ENCODE results near the gene IFT80. TPM values are rescaled to one million over a fixed set of nuclear protein-coding genes. Genes with fewer than 3 reads are reported as not detected.
A peak's percentile ranks its signal among the peaks of the same experiment; 100 is the strongest.

IFT80 gene
- total and polyA plus RNA-seq, 2 donors (not counting 1 experiment from before 2014, with no cell fraction given), result 17.7 to 44.1 TPM

DNA sequence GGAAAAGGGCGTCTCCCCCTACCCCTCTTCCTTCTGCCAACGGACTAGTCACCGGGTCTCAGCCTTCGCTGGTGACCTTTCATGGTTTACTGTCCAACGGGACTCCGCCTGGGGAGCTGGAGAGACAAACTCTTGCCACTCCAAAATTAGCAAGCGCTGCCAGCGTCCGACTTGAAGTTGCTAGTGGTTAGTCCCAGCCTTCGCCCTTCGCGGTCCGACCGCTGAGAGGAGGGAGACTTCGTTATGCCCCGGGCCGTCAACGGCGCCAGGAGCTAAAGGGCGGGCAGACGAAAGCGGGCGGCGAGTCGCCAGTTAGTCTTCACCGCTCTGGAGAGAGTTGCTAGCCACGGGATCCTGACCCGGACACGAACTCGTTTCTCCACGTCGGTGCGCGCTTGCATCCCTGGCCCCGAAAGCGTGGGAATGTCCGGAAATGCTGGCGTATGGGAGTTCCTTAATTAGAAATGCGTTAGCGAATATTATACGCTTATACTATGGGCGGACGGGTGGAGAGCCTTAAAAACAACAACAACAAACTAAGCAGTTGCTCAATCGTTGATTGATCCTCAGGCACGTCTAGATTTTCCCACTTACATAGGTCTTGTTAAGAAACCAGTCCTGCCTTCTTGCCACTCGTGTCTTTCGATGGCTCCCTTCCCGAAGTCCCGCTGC lies 1.1 kb upstream of the IFT80 start:
- under 1% methylated on average over 49 of the region's 49 CpGs for WGBS (ENCODE audit: insufficient coverage)
- H4K20me1 ChIP-seq (ENCODE audit: control insufficient read depth, insufficient read depth, low read length, poor library complexity, severe bottlenecking), result peaks cover 33% of the 10 kb centered on the region
- no peak for ATAC-seq (ENCODE audit: low read depth)
- H3K9ac ChIP-seq (ENCODE audit: low read length), result peak overlapping the region; percentile 89
- intact Hi-C loops (cut with micrococcal nuclease), result loop anchor here (10.0 kb wide), 1 partner anchor 175 kb away; the partner anchor contains the start of gene C3orf80
- peaks cover 75% of the 10 kb centered on the region for H3K79me2 ChIP-seq (ENCODE audit: control insufficient read depth, insufficient read depth, low read length)
- Mint-ChIP-seq H3K9me3 (ENCODE audit: insufficient read depth) (no peaks in the 10 kb centered on the region), H3K4me3 (peak overlapping the region; percentile 98), H3K27me3 (no peaks in the 10 kb centered on the region), H3K27ac (peak overlapping the region; percentile 98), H3K4me1 (peaks cover 45% of the 10 kb centered on the region)
- peak; percentile 63 for DNase-seq
- TF ChIP-seq, protein P1, sequence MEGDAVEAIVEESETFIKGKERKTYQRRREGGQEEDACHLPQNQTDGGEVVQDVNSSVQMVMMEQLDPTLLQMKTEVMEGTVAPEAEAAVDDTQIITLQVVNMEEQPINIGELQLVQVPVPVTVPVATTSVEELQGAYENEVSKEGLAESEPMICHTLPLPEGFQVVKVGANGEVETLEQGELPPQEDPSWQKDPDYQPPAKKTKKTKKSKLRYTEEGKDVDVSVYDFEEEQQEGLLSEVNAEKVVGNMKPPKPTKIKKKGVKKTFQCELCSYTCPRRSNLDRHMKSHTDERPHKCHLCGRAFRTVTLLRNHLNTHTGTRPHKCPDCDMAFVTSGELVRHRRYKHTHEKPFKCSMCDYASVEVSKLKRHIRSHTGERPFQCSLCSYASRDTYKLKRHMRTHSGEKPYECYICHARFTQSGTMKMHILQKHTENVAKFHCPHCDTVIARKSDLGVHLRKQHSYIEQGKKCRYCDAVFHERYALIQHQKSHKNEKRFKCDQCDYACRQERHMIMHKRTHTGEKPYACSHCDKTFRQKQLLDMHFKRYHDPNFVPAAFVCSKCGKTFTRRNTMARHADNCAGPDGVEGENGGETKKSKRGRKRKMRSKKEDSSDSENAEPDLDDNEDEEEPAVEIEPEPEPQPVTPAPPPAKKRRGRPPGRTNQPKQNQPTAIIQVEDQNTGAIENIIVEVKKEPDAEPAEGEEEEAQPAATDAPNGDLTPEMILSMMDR (IDR thresholded peaks at IDR 0.05), result no peak
- TF ChIP-seq EZH2 (IDR thresholded peaks at IDR 0.05; ENCODE audit: borderline replicate concordance, insufficient read depth, low read depth, low read length, poor library complexity, severe bottlenecking), result no peak
- peak overlapping the region; percentile 69 to 97 for H3K27ac ChIP-seq (ENCODE audit: low read length in 2 of 2)
- H3K36me3 ChIP-seq (replicated peaks in 1 of 2; ENCODE audit: control extremely low read depth in 1 of 2, control insufficient read depth in 1 of 2, extremely low read depth in 1 of 2, insufficient read depth in 2 of 2, low read length in 1 of 2), result no peaks in the 10 kb centered on the region
- H3K9me3 ChIP-seq (ENCODE audit: control extremely low read depth in 1 of 3, control insufficient read depth in 2 of 3, insufficient read depth in 1 of 3, low read length in 2 of 3), result no peaks in the 10 kb centered on the region
- H2AFZ ChIP-seq (ENCODE audit: insufficient read depth, low read depth, low read length, poor library complexity, severe bottlenecking), result peak overlapping the region; percentile 93
- ChIA-PET CTCF (interaction anchor here (1.1 to 2.0 kb wide), 5 partner anchors 13 to 477 kb away, joined by 3 to 9 read pairs (median 4); partner anchors contain the start of gene IL12A), POLR2A (interaction anchor here (1.3 kb wide), 1 partner anchor 49 kb away, joined by 4 read pairs; the partner anchor contains the start of gene TRIM59)
- peak overlapping the region; percentile 93 for H3K4me2 ChIP-seq (replicated peaks; ENCODE audit: low read depth, low read length, poor library complexity, severe bottlenecking)
- H3K27me3 ChIP-seq (replicated peaks in 1 of 4; ENCODE audit: control extremely low read depth in 1 of 4, control insufficient read depth in 3 of 4, insufficient read depth in 4 of 4, low read length in 3 of 4), result peaks cover 0 to 25% (median 7%) of the 10 kb centered on the region in 4 experiments
- H3K4me3 ChIP-seq (ENCODE audit: control extremely low read depth in 1 of 5, extremely low read depth in 1 of 5, insufficient read depth in 1 of 5, low read depth in 2 of 5, low read length in 4 of 5), result peak overlapping the region; percentile 71 to 97 (median 85)
- peaks cover 26 to 45% of the 10 kb centered on the region in 2 donors for H3K4me1 ChIP-seq (ENCODE audit: control insufficient read depth in 2 of 2, insufficient read depth in 2 of 2, low read length in 2 of 2)

DNA sequence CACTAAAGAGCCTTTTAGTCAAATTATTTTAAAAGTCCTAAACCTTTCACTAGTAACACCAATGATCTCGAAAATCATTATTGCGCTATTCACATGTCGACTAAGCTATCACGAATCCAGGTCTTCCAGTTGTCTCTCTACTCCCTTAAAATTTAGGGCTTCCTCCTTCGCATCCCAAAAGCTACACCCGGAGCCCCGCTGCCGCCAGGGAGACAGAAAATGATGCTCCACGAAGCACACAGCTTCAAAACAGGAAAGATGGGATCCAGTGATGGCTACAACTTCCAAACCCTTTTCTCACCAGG lies 253 bp downstream of the IFT80 start:
- Histone ChIP-seq H3K27me3 (replicated peaks in 1 of 4; ENCODE audit: control extremely low read depth in 1 of 4, control insufficient read depth in 3 of 4, insufficient read depth in 4 of 4, low read length in 3 of 4) (peaks cover 0 to 23% (median 7%) of the 10 kb centered on the region in 4 experiments), H3K9me3 (ENCODE audit: control extremely low read depth in 1 of 3, control insufficient read depth in 2 of 3, insufficient read depth in 1 of 3, low read length in 2 of 3) (no peaks in the 10 kb centered on the region), H3K79me2 (ENCODE audit: control insufficient read depth, insufficient read depth, low read length) (peaks cover 61% of the 10 kb centered on the region), H3K27ac (ENCODE audit: low read length in 2 of 2) (peak overlapping the region; percentile 69 to 97), H3K9ac (ENCODE audit: low read length) (peak overlapping the region; percentile 89), H3K36me3 (replicated peaks in 1 of 2; ENCODE audit: control extremely low read depth in 1 of 2, control insufficient read depth in 1 of 2, extremely low read depth in 1 of 2, insufficient read depth in 2 of 2, low read length in 1 of 2) (no peaks in the 10 kb centered on the region), H3K4me3 (ENCODE audit: control extremely low read depth in 1 of 5, extremely low read depth in 1 of 5, insufficient read depth in 1 of 5, low read depth in 2 of 5, low read length in 4 of 5) (peak overlapping the region; percentile 71 to 97 (median 85)), H3K4me2 (replicated peaks; ENCODE audit: low read depth, low read length, poor library complexity, severe bottlenecking) (peak overlapping the region; percentile 93), H3K4me1 (ENCODE audit: control insufficient read depth in 2 of 2, insufficient read depth in 2 of 2, low read length in 2 of 2) (peaks cover 26 to 41% of the 10 kb centered on the region in 2 donors), H4K20me1 (ENCODE audit: control insufficient read depth, insufficient read depth, low read length, poor library complexity, severe bottlenecking) (peaks cover 33% of the 10 kb centered on the region), H2AFZ (ENCODE audit: insufficient read depth, low read depth, low read length, poor library complexity, severe bottlenecking) (peak overlapping the region; percentile 93)
- intact Hi-C loops (cut with micrococcal nuclease), result loop anchor here (1.0 to 5.0 kb wide), 6 partner anchors 51 to 1596 kb away; partner anchors contain the start of genes IL12A, KPNA4, MFSD1 and NMD3
- POLR2A ChIA-PET, result no interaction called here
- peak; percentile 2 for ATAC-seq (ENCODE audit: low read depth)
- Mint-ChIP-seq H3K9me3 (ENCODE audit: insufficient read depth) (no peaks in the 10 kb centered on the region), H3K4me1 (peaks cover 37% of the 10 kb centered on the region), H3K4me3 (peak overlapping the region; percentile 98), H3K27ac (peak overlapping the region; percentile 98), H3K27me3 (no peaks in the 10 kb centered on the region)
- CTCF ChIA-PET, result interaction anchor here (1.1 to 2.0 kb wide), 3 partner anchors 16 to 476 kb away, joined by 3 to 9 read pairs (median 6); no protein-coding TSS in a partner anchor
- no peak for TF ChIP-seq EZH2 (IDR thresholded peaks at IDR 0.05; ENCODE audit: borderline replicate concordance, insufficient read depth, low read depth, low read length, poor library complexity, severe bottlenecking)
- TF ChIP-seq, protein P1 (IDR thresholded peaks at IDR 0.05), result no peak
- DNase-seq, result no peak
- WGBS (ENCODE audit: insufficient coverage), result 1% methylated on average over 9 of the region's 9 CpGs
